GM18517 (cell line): ENCODE data around the gene AQP12B.

Source experiments
- ATAC-seq: cut with Tn5 transposase; IDR thresholded peaks from one replicate; pipeline ENCODE4 v1.9.1; 2021; ENCODE audit warnings: mild to moderate bottlenecking, moderate library complexity; ENCODE audit not compliant: unreplicated experiment

The AQP12B gene

GRCh38 chr2:240649331-240649730 is 33.4 kb downstream of the AQP12B start:
- no peak for ATAC-seq

GRCh38 chr2:240648650-240649275 is 33.9 kb downstream of the AQP12B start:
- no peak for ATAC-seq

GRCh38 chr2:240648155-240648649 is 34.5 kb downstream of the AQP12B start:
- no peak for ATAC-seq

- no peak for ATAC-seq
Observed at GRCh38 chr2:240647503-240648154, 35.1 kb downstream of the AQP12B start.

- ATAC-seq: no peak
Observed at GRCh38 chr2:240646900-240647502, 35.7 kb downstream of the AQP12B start.

- no peak for ATAC-seq
Observed at GRCh38 chr2:240646176-240646899, 36.3 kb downstream of the AQP12B start.

- no peak for ATAC-seq
Observed at GRCh38 chr2:240645801-240646175, 36.9 kb downstream of the AQP12B start.

- no peak for ATAC-seq
Observed at GRCh38 chr2:240645346-240645745, 37.3 kb downstream of the AQP12B start.

- ATAC-seq: no peak
Observed at GRCh38 chr2:240644859-240645301, 37.8 kb downstream of the AQP12B start.

GRCh38 chr2:240644171-240644651 is 38.5 kb downstream of the AQP12B start:
- no peak for ATAC-seq

- no peak for ATAC-seq
Observed at GRCh38 chr2:240643811-240644150, 38.9 kb downstream of the AQP12B start.

GRCh38 chr2:240643093-240643810 is 39.4 kb downstream of the AQP12B start:
- no peak for ATAC-seq

GRCh38 chr2:240642806-240643092 is 39.9 kb downstream of the AQP12B start:
- no peak for ATAC-seq

- ATAC-seq: no peak
Observed at GRCh38 chr2:240642061-240642805, 40.5 kb downstream of the AQP12B start.

- ATAC-seq: no peak
Observed at GRCh38 chr2:240640939-240641338, 41.7 kb downstream of the AQP12B start.

- no peak for ATAC-seq
Observed at GRCh38 chr2:240639566-240639965, 43.1 kb downstream of the AQP12B start.

GRCh38 chr2:240638512-240639160 is 44.0 kb downstream of the AQP12B start:
- ATAC-seq: no peak

- ATAC-seq: no peak
Observed at GRCh38 chr2:240637901-240638345, 44.8 kb downstream of the AQP12B start.

GRCh38 chr2:240637116-240637900 is 45.4 kb downstream of the AQP12B start:
- ATAC-seq: no peak
